HG02588 (cell line): Measurements from ENCODE around the gene ANKS1B.

Experiments used
- ATAC-seq: cut with Tn5 transposase; IDR thresholded peaks from one replicate; pipeline ENCODE4 v1.9.1; 2021; ENCODE audit warnings: mild to moderate bottlenecking, moderate library complexity; ENCODE audit not compliant: unreplicated experiment

ANKS1B gene

GRCh38 chr12:99231031-99231430 is 753.7 kb downstream of the ANKS1B start:
- no peak for ATAC-seq

GRCh38 chr12:99224237-99224636 is 760.5 kb downstream of the ANKS1B start:
- no peak for ATAC-seq

- no peak for ATAC-seq
Measured at GRCh38 chr12:99223579-99223978, 761.2 kb downstream of the ANKS1B start.

- no peak for ATAC-seq
Measured at GRCh38 chr12:99213047-99213446, 771.7 kb downstream of the ANKS1B start.

GRCh38 chr12:99212275-99212674 is 772.5 kb downstream of the ANKS1B start:
- ATAC-seq: no peak

GRCh38 chr12:99205111-99205510 is 779.6 kb downstream of the ANKS1B start:
- no peak for ATAC-seq

- no peak for ATAC-seq
Measured at GRCh38 chr12:99201906-99202645, 782.7 kb downstream of the ANKS1B start.

GRCh38 chr12:99200711-99201384 is 783.9 kb downstream of the ANKS1B start:
- no peak for ATAC-seq

GRCh38 chr12:99195474-99195873 is 789.3 kb downstream of the ANKS1B start:
- ATAC-seq: no peak

- ATAC-seq: no peak
Measured at GRCh38 chr12:99192489-99192888, 792.2 kb downstream of the ANKS1B start.

GRCh38 chr12:99176871-99177270 is 807.9 kb downstream of the ANKS1B start:
- no peak for ATAC-seq

GRCh38 chr12:99170461-99170860 is 814.3 kb downstream of the ANKS1B start:
- ATAC-seq: no peak

GRCh38 chr12:99170037-99170436 is 814.7 kb downstream of the ANKS1B start:
- no peak for ATAC-seq

- no peak for ATAC-seq
Measured at GRCh38 chr12:99157946-99158345, 826.8 kb downstream of the ANKS1B start.

GRCh38 chr12:99154983-99155336 is 829.8 kb downstream of the ANKS1B start:
- no peak for ATAC-seq

- ATAC-seq: no peak
Measured at GRCh38 chr12:99154216-99154982, 830.3 kb downstream of the ANKS1B start.

GRCh38 chr12:99153293-99153692 is 831.4 kb downstream of the ANKS1B start:
- ATAC-seq: no peak

GRCh38 chr12:99152337-99152736 is 832.4 kb downstream of the ANKS1B start:
- no peak for ATAC-seq

GRCh38 chr12:99151744-99152143 is 833.0 kb downstream of the ANKS1B start:
- ATAC-seq: no peak

- ATAC-seq: no peak
Measured at GRCh38 chr12:99147130-99147529, 837.6 kb downstream of the ANKS1B start.

GRCh38 chr12:99146730-99147129 is 838.0 kb downstream of the ANKS1B start:
- no peak for ATAC-seq

- ATAC-seq: no peak
Measured at GRCh38 chr12:99146185-99146584, 838.6 kb downstream of the ANKS1B start.
